Measurements from ENCODE around the gene JUND. TPM values are rescaled to one million over a fixed set of nuclear protein-coding genes. Genes with fewer than 3 reads are reported as not detected.

JUND gene
- 179 and 199 TPM in 2 replicates for total RNA-seq

GRCh38 chr19:18281082-18282020, at the start of gene JUND:
JUND (minus strand) TSS chr19:18281622; CDS start chr19:18281484, 138 bp downstream.

GRCh38 chr19:18322759-18323460, 41.5 kb upstream of the JUND start, which contains the start of gene LSM4:
LSM4 (minus strand) TSS chr19:18323076; CDS start chr19:18323020, 56 bp downstream.

GRCh38 chr19:18274219-18274780, 7.1 kb downstream of the JUND start, which contains the start of gene IQCN:
IQCN (minus strand) TSS chr19:18274452; CDS start chr19:18269478, 4,974 bp downstream.

Other genes starting within 250 kb of the JUND start
- gene IL12RB1, start 194.7 kb downstream of the JUND start, total RNA-seq: under 0.01 TPM in 1 of 2 replicates, not detected in the other
- 1.1 and 1.2 TPM in 2 replicates for gene MAST3, start 183.8 kb downstream of the JUND start, total RNA-seq
- 13.3 and 23.4 TPM in 2 replicates for gene PIK3R2, start 128.5 kb downstream of the JUND start, total RNA-seq
- 24.5 and 39.5 TPM in 2 replicates for gene IFI30, start 107.8 kb downstream of the JUND start, total RNA-seq
- 11.1 and 23.0 TPM in 2 replicates for gene MPV17L2, start 88.4 kb downstream of the JUND start, total RNA-seq
- gene RAB3A, start 77.6 kb downstream of the JUND start, total RNA-seq: 0.43 TPM in 1 of 2 replicates, not detected in the other
- 0.43 TPM in 1 of 2 replicates, not detected in the other for gene PDE4C, start 55.2 kb downstream of the JUND start, total RNA-seq
- under 0.01 TPM in 1 of 2 replicates, not detected in the other for gene IQCN, start 7.2 kb downstream of the JUND start, total RNA-seq
- 178 and 217 TPM in 2 replicates for gene LSM4, start 41.5 kb upstream of the JUND start, total RNA-seq
- 6.4 and 15.9 TPM in 2 replicates for gene PGPEP1, start 59.0 kb upstream of the JUND start, total RNA-seq
- gene GDF15, start 104.5 kb upstream of the JUND start, total RNA-seq: 79.5 and 141 TPM in 2 replicates
- not detected in 2 replicates for gene LRRC25, start 116.0 kb upstream of the JUND start, total RNA-seq
- 37.6 and 44.5 TPM in 2 replicates for gene SSBP4, start 137.8 kb upstream of the JUND start, total RNA-seq
- 33.9 and 41.7 TPM in 2 replicates for gene ISYNA1, start 156.5 kb upstream of the JUND start, total RNA-seq
- gene ELL, start 240.4 kb upstream of the JUND start, total RNA-seq: 9.8 and 10.1 TPM in 2 replicates